ENCODE data around the gene MRPS31.
"Not testable (repeated sequence)": the region's sequence is repeated elsewhere in the genome, so short reads cannot be mapped to it uniquely, and the experiment has no call there.

MRPS31 gene

GRCh38 chr13:40789275-40790153 is 18.5 kb upstream of the MRPS31 start, which contains the start of gene SLC25A15:
Gene SLC25A15, plus strand, starts transcription at chr13:40789611. Its CDS starts 3,616 bp downstream, at chr13:40793227.
- DNase-seq (ENCODE audit: low read depth in 1 of 2, low spot score in 1 of 2): peak; percentile 57 to 65

- not testable (repeated sequence) for DNase-seq (ENCODE audit: low read depth in 1 of 2, low spot score in 1 of 2)
Measured at GRCh38 chr13:40788540-40789274, 17.7 kb upstream of the MRPS31 start.

GRCh38 chr13:40787062-40787461 is 16.1 kb upstream of the MRPS31 start:
- DNase-seq (ENCODE audit: low read depth in 1 of 2, low spot score in 1 of 2): no peak

GRCh38 chr13:40786568-40786996 is 15.6 kb upstream of the MRPS31 start:
- no peak for DNase-seq (ENCODE audit: low read depth in 1 of 2, low spot score in 1 of 2)

GRCh38 chr13:40784540-40784939 is 13.6 kb upstream of the MRPS31 start:
- no peak for DNase-seq (ENCODE audit: low read depth in 1 of 2, low spot score in 1 of 2)

- DNase-seq (ENCODE audit: low read depth in 1 of 2, low spot score in 1 of 2): not testable (repeated sequence)
Measured at GRCh38 chr13:40782971-40783370, 12.0 kb upstream of the MRPS31 start.

- no peak for DNase-seq (ENCODE audit: low read depth in 1 of 2, low spot score in 1 of 2)
Measured at GRCh38 chr13:40781717-40782116, 10.7 kb upstream of the MRPS31 start.

- no peak for DNase-seq (ENCODE audit: low read depth in 1 of 2, low spot score in 1 of 2)
Measured at GRCh38 chr13:40780822-40781401, 9.9 kb upstream of the MRPS31 start.

GRCh38 chr13:40779796-40780285 is 8.9 kb upstream of the MRPS31 start:
- DNase-seq (ENCODE audit: low read depth in 1 of 2, low spot score in 1 of 2): no peak

GRCh38 chr13:40779049-40779448 is 8.1 kb upstream of the MRPS31 start:
- DNase-seq (ENCODE audit: low read depth in 1 of 2, low spot score in 1 of 2): no peak

GRCh38 chr13:40777809-40778175 is 6.8 kb upstream of the MRPS31 start:
- no peak for DNase-seq (ENCODE audit: low read depth in 1 of 2, low spot score in 1 of 2)

- DNase-seq (ENCODE audit: low read depth in 1 of 2, low spot score in 1 of 2): no peak
Measured at GRCh38 chr13:40777166-40777808, 6.3 kb upstream of the MRPS31 start.

- peak; percentile 28 to 48 for DNase-seq (ENCODE audit: low read depth in 1 of 2, low spot score in 1 of 2)
Measured at GRCh38 chr13:40776681-40777165, 5.7 kb upstream of the MRPS31 start.

- DNase-seq (ENCODE audit: low read depth in 1 of 2, low spot score in 1 of 2): no peak
Measured at GRCh38 chr13:40776232-40776631, 5.2 kb upstream of the MRPS31 start.

- no peak for DNase-seq (ENCODE audit: low read depth in 1 of 2, low spot score in 1 of 2)
Measured at GRCh38 chr13:40774672-40775071, 3.7 kb upstream of the MRPS31 start.

- DNase-seq (ENCODE audit: low read depth in 1 of 2, low spot score in 1 of 2): no peak
Measured at GRCh38 chr13:40772765-40773473, 1.9 kb upstream of the MRPS31 start.

- DNase-seq (ENCODE audit: low read depth in 1 of 2, low spot score in 1 of 2): no peak
Measured at GRCh38 chr13:40770609-40770933, 419 bp downstream of the MRPS31 start.

- no peak for DNase-seq (ENCODE audit: low read depth in 1 of 2, low spot score in 1 of 2)
Measured at GRCh38 chr13:40769970-40770369, 1.0 kb downstream of the MRPS31 start.

- DNase-seq (ENCODE audit: low read depth in 1 of 2, low spot score in 1 of 2): no peak
Measured at GRCh38 chr13:40765602-40766001, 5.4 kb downstream of the MRPS31 start.

- no peak for DNase-seq (ENCODE audit: low read depth in 1 of 2, low spot score in 1 of 2)
Measured at GRCh38 chr13:40764587-40765403, 6.2 kb downstream of the MRPS31 start.
